ENCODE data around the gene PDE4D.

Gene PDE4D

DNA sequence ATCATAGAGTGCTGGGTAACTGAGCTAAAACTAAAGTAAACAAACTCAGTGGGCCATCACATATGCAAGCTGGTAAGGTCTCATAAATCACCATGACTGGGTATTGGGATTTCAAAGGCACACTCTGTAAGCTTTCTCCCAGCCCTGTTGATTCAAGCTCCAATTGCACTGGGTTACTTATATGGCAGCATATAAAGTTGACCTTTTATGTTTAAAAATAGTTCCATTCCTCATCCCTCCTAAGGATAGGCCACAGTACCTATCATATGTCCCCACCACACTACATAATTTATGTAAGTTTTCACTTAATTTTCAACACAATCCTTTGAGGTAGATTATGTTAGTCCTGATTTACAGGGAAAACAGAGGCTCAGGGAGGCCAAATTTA is 872.2 kb downstream of the PDE4D start:
- H3K4me3 ChIP-seq (ENCODE audit: insufficient read depth, low read depth, low read length) = no peak overlapping the region
- H3K27me3 ChIP-seq (ENCODE audit: control insufficient read depth, insufficient read depth, low read length, poor library complexity, severe bottlenecking) = no peaks in the 10 kb centered on the region
- H3K36me3 ChIP-seq (ENCODE audit: control insufficient read depth, insufficient read depth, low read length) = no peaks in the 10 kb centered on the region
- no peak overlapping the region for H3K27ac ChIP-seq (ENCODE audit: insufficient read depth, low read depth, low read length, poor library complexity, severe bottlenecking)
- no peaks in the 10 kb centered on the region for H3K4me1 ChIP-seq (ENCODE audit: control insufficient read depth, insufficient read depth, low read length)
- no peaks in the 10 kb centered on the region for H3K9me3 ChIP-seq (ENCODE audit: control insufficient read depth, low read length)

GRCh38 chr5:59020611-59021285 is 872.8 kb downstream of the PDE4D start:
- Histone ChIP-seq H3K4me1 (ENCODE audit: control insufficient read depth, insufficient read depth, low read length) (no peaks in the 10 kb centered on the region), H3K27ac (ENCODE audit: insufficient read depth, low read depth, low read length, poor library complexity, severe bottlenecking) (no peak overlapping the region), H3K36me3 (ENCODE audit: control insufficient read depth, insufficient read depth, low read length) (no peaks in the 10 kb centered on the region), H3K4me3 (ENCODE audit: insufficient read depth, low read depth, low read length) (no peak overlapping the region), H3K27me3 (ENCODE audit: control insufficient read depth, insufficient read depth, low read length, poor library complexity, severe bottlenecking) (no peaks in the 10 kb centered on the region), H3K9me3 (ENCODE audit: control insufficient read depth, low read length) (no peaks in the 10 kb centered on the region)
- WGBS, 2 experiments = 28 to 43% methylated on average over 3 of the region's 3 CpGs

DNA sequence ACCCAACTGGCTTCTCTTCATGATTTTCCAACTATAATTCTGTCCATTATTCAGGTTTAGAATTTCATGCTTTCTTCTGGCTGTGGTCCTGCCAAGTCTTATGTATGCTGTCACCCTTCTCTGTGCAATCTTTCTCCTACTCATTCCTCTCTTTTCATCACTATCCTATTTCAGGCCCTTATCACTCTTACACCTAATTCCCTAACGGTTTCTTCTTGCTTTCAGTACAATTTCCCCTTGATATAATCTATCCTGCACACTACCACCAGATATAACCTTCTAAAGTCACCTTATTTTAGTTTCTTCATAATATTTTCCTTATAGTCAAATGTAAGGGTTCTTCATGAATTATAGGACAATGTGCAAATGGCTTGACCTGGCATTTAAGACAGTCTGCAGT is 874.4 kb downstream of the PDE4D start:
- Histone ChIP-seq H3K9me3 (ENCODE audit: control insufficient read depth, low read length) (no peaks in the 10 kb centered on the region), H3K36me3 (ENCODE audit: control insufficient read depth, insufficient read depth, low read length) (no peaks in the 10 kb centered on the region), H3K27ac (ENCODE audit: insufficient read depth, low read depth, low read length, poor library complexity, severe bottlenecking) (no peak overlapping the region), H3K4me1 (ENCODE audit: control insufficient read depth, insufficient read depth, low read length) (no peaks in the 10 kb centered on the region), H3K4me3 (ENCODE audit: insufficient read depth, low read depth, low read length) (no peak overlapping the region), H3K27me3 (ENCODE audit: control insufficient read depth, insufficient read depth, low read length, poor library complexity, severe bottlenecking) (no peaks in the 10 kb centered on the region)
- 80 to 91% methylated on average over 1 of the region's 1 CpG for WGBS, 2 experiments

DNA sequence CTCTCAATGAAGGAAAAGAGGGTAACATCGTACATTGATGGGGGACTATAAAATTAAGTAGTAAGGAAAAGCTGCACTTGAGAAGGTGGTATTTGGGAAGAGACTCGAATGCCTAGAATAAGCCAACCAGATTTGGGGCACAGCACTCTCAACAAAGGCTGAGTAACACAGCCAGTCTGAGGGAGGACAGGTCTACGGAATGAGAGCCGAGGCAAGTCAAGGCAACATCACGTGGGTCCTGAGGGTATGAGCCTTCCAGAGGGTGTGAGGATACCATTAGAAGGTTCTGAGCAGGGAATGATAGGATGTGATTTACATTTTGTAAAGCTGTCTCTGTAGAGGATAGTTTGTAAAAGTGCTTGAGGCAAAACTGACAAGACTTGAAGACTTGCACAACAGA is 876.6 kb downstream of the PDE4D start:
- H3K9me3 ChIP-seq (ENCODE audit: control insufficient read depth, low read length) = no peaks in the 10 kb centered on the region
- WGBS, 2 experiments = 93 to 98% methylated on average over 5 of the region's 5 CpGs
- no peak overlapping the region for H3K27ac ChIP-seq (ENCODE audit: insufficient read depth, low read depth, low read length, poor library complexity, severe bottlenecking)
- no peaks in the 10 kb centered on the region for H3K27me3 ChIP-seq (ENCODE audit: control insufficient read depth, insufficient read depth, low read length, poor library complexity, severe bottlenecking)
- H3K4me1 ChIP-seq (ENCODE audit: control insufficient read depth, insufficient read depth, low read length) = no peaks in the 10 kb centered on the region
- H3K4me3 ChIP-seq (ENCODE audit: insufficient read depth, low read depth, low read length) = no peak overlapping the region
- H3K36me3 ChIP-seq (ENCODE audit: control insufficient read depth, insufficient read depth, low read length) = no peaks in the 10 kb centered on the region

- no peak overlapping the region for H3K27ac ChIP-seq (ENCODE audit: insufficient read depth, low read depth, low read length, poor library complexity, severe bottlenecking)
- no peaks in the 10 kb centered on the region for H3K36me3 ChIP-seq (ENCODE audit: control insufficient read depth, insufficient read depth, low read length)
- H3K9me3 ChIP-seq (ENCODE audit: control insufficient read depth, low read length) = no peaks in the 10 kb centered on the region
- H3K4me1 ChIP-seq (ENCODE audit: control insufficient read depth, insufficient read depth, low read length) = no peaks in the 10 kb centered on the region
- no peak overlapping the region for H3K4me3 ChIP-seq (ENCODE audit: insufficient read depth, low read depth, low read length)
- H3K27me3 ChIP-seq (ENCODE audit: control insufficient read depth, insufficient read depth, low read length, poor library complexity, severe bottlenecking) = no peaks in the 10 kb centered on the region
Measured at GRCh38 chr5:59008816-59009473, 884.6 kb downstream of the PDE4D start.

DNA sequence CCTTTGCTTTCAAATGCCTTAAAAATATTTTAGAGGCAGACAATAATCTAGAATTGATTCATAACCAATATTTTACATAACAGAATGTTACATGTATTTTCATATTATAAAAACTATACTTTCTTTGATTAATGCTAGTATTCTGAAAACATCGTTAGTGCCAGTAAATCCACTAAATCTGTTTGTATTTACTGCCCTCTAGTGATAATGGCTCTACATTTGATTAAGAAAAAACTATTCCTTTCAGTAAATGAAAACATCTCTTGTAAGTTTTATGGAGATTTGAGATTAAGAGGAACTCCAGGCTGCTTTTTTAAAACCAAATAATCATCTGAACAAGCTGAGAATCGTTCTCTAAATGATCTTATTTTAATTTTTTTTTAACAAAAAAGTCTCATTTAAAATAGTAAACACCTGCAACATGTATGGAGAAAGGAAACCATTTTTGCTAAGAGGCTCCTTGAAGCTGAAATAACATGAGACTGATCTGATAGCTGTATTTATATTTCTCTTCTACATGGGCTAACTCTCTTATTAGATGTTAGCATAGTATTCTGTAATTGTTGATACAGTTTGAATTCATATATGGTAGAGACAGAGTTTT is 886.0 kb downstream of the PDE4D start:
- Histone ChIP-seq H3K27ac (ENCODE audit: insufficient read depth, low read depth, low read length, poor library complexity, severe bottlenecking) (no peak overlapping the region), H3K4me1 (ENCODE audit: control insufficient read depth, insufficient read depth, low read length) (no peaks in the 10 kb centered on the region), H3K4me3 (ENCODE audit: insufficient read depth, low read depth, low read length) (no peak overlapping the region), H3K27me3 (ENCODE audit: control insufficient read depth, insufficient read depth, low read length, poor library complexity, severe bottlenecking) (no peaks in the 10 kb centered on the region), H3K36me3 (ENCODE audit: control insufficient read depth, insufficient read depth, low read length) (no peaks in the 10 kb centered on the region), H3K9me3 (ENCODE audit: control insufficient read depth, low read length) (no peaks in the 10 kb centered on the region)
- no CpG with 5 or more reads among the region's 2 CpGs for WGBS, 2 experiments

DNA sequence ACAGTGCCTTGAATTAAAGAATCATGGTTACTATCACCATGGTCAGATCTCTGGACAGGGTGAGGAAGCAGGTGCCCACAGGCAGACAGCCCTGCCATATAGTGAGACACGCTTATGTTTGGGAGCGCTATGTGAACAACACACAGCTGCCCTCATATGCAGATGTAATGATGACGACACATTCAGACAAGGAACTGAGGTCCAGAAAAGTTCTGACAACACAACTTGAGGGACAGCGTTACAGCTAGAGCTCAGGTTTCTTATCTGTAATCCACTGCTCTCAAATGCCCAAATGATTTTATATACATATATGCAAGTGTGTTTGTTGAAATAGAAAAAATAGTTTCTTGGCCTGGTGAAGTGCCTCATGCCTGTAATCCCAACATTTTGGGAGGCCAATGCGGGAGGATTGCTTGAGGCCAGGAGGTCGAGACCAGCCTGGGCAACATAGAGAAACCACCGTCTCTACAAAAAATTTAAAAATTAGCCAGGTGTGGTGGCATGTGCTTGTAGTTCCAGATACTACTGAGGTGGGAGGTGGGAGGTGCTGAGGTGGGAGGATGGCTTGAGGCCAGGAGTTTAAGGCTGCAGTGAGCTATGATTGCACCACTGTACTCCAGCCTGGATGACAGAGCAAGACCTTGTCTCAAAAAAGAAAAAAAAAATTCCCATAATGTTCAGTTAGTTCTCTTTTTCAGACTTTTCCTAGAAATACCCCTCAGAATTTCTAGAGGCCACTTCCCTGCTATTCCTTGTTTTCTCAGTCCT is 887.4 kb downstream of the PDE4D start:
- Histone ChIP-seq H3K4me1 (ENCODE audit: control insufficient read depth, insufficient read depth, low read length) (no peaks in the 10 kb centered on the region), H3K27me3 (ENCODE audit: control insufficient read depth, insufficient read depth, low read length, poor library complexity, severe bottlenecking) (no peaks in the 10 kb centered on the region), H3K4me3 (ENCODE audit: insufficient read depth, low read depth, low read length) (no peak overlapping the region), H3K27ac (ENCODE audit: insufficient read depth, low read depth, low read length, poor library complexity, severe bottlenecking) (no peak overlapping the region), H3K9me3 (ENCODE audit: control insufficient read depth, low read length) (no peaks in the 10 kb centered on the region), H3K36me3 (ENCODE audit: control insufficient read depth, insufficient read depth, low read length) (no peaks in the 10 kb centered on the region)
- 88 to 91% methylated on average over 7 of the region's 7 CpGs for WGBS, 2 experiments

GRCh38 chr5:59003641-59004040 is 889.9 kb downstream of the PDE4D start:
- H3K27ac ChIP-seq (ENCODE audit: insufficient read depth, low read depth, low read length, poor library complexity, severe bottlenecking) = no peak overlapping the region
- 62 to 64% methylated on average over 5 of the region's 5 CpGs for WGBS, 2 experiments
- H3K9me3 ChIP-seq (ENCODE audit: control insufficient read depth, low read length) = no peaks in the 10 kb centered on the region
- H3K27me3 ChIP-seq (ENCODE audit: control insufficient read depth, insufficient read depth, low read length, poor library complexity, severe bottlenecking) = no peaks in the 10 kb centered on the region
- H3K4me3 ChIP-seq (ENCODE audit: insufficient read depth, low read depth, low read length) = no peak overlapping the region
- no peaks in the 10 kb centered on the region for H3K36me3 ChIP-seq (ENCODE audit: control insufficient read depth, insufficient read depth, low read length)
- no peaks in the 10 kb centered on the region for H3K4me1 ChIP-seq (ENCODE audit: control insufficient read depth, insufficient read depth, low read length)

GRCh38 chr5:59003124-59003523 is 890.4 kb downstream of the PDE4D start:
- Histone ChIP-seq H3K27ac (ENCODE audit: insufficient read depth, low read depth, low read length, poor library complexity, severe bottlenecking) (no peak overlapping the region), H3K4me3 (ENCODE audit: insufficient read depth, low read depth, low read length) (no peak overlapping the region), H3K9me3 (ENCODE audit: control insufficient read depth, low read length) (no peaks in the 10 kb centered on the region), H3K4me1 (ENCODE audit: control insufficient read depth, insufficient read depth, low read length) (peaks cover 2% of the 10 kb centered on the region), H3K36me3 (ENCODE audit: control insufficient read depth, insufficient read depth, low read length) (no peaks in the 10 kb centered on the region), H3K27me3 (ENCODE audit: control insufficient read depth, insufficient read depth, low read length, poor library complexity, severe bottlenecking) (no peaks in the 10 kb centered on the region)
- 75 to 84% methylated on average over 4 of the region's 4 CpGs for WGBS, 2 experiments

- no peak overlapping the region for H3K4me3 ChIP-seq (ENCODE audit: insufficient read depth, low read depth, low read length)
- H3K9me3 ChIP-seq (ENCODE audit: control insufficient read depth, low read length) = no peaks in the 10 kb centered on the region
- WGBS, 2 experiments = 95 to 97% methylated on average over 1 of the region's 1 CpG
- no peaks in the 10 kb centered on the region for H3K36me3 ChIP-seq (ENCODE audit: control insufficient read depth, insufficient read depth, low read length)
- no peaks in the 10 kb centered on the region for H3K27me3 ChIP-seq (ENCODE audit: control insufficient read depth, insufficient read depth, low read length, poor library complexity, severe bottlenecking)
- peaks cover 2% of the 10 kb centered on the region for H3K4me1 ChIP-seq (ENCODE audit: control insufficient read depth, insufficient read depth, low read length)
- H3K27ac ChIP-seq (ENCODE audit: insufficient read depth, low read depth, low read length, poor library complexity, severe bottlenecking) = no peak overlapping the region
Measured at GRCh38 chr5:59002162-59002825, 891.2 kb downstream of the PDE4D start.
